Measurements from ENCODE around the gene RBM43.
"Not testable (repeated sequence)": the region's sequence is repeated elsewhere in the genome, so short reads cannot be mapped to it uniquely, and the experiment has no call there.

RBM43 gene

GRCh38 chr2:151299920-151300539 is 38.4 kb upstream of the RBM43 start:
- TF ChIP-seq, protein P1, sequence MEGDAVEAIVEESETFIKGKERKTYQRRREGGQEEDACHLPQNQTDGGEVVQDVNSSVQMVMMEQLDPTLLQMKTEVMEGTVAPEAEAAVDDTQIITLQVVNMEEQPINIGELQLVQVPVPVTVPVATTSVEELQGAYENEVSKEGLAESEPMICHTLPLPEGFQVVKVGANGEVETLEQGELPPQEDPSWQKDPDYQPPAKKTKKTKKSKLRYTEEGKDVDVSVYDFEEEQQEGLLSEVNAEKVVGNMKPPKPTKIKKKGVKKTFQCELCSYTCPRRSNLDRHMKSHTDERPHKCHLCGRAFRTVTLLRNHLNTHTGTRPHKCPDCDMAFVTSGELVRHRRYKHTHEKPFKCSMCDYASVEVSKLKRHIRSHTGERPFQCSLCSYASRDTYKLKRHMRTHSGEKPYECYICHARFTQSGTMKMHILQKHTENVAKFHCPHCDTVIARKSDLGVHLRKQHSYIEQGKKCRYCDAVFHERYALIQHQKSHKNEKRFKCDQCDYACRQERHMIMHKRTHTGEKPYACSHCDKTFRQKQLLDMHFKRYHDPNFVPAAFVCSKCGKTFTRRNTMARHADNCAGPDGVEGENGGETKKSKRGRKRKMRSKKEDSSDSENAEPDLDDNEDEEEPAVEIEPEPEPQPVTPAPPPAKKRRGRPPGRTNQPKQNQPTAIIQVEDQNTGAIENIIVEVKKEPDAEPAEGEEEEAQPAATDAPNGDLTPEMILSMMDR (conservative IDR thresholded peaks at IDR 0.05; ENCODE audit: low read depth): no peak
- POLR2A ChIA-PET (ENCODE audit: low non-redundant PET): no interaction called here
- H3K27ac ChIP-seq: no peak overlapping the region
- DNase-seq (ENCODE audit: low spot score): no peak
- CTCF ChIA-PET: no interaction called here

- no peak for DNase-seq (ENCODE audit: low spot score)
- ChIA-PET POLR2A (ENCODE audit: low non-redundant PET) (no interaction called here), CTCF (no interaction called here)
- TF ChIP-seq, protein P1 (conservative IDR thresholded peaks at IDR 0.05; ENCODE audit: low read depth): no peak
- no peak overlapping the region for H3K27ac ChIP-seq
Observed at GRCh38 chr2:151297882-151298281, 36.2 kb upstream of the RBM43 start.

- POLR2A ChIA-PET (ENCODE audit: low non-redundant PET); H3K27ac ChIP-seq; DNase-seq (ENCODE audit: low spot score); CTCF ChIA-PET: not testable (repeated sequence)
Observed at GRCh38 chr2:151295926-151296325, 34.3 kb upstream of the RBM43 start.

GRCh38 chr2:151292546-151292945 is 30.9 kb upstream of the RBM43 start:
- POLR2A ChIA-PET (ENCODE audit: low non-redundant PET): no interaction called here
- DNase-seq (ENCODE audit: low spot score): no peak
- TF ChIP-seq, protein P1 (conservative IDR thresholded peaks at IDR 0.05; ENCODE audit: low read depth): no peak
- CTCF ChIA-PET: interaction anchor here (0.6 kb wide), 3 partner anchors 18 to 54 kb away, joined by 3 read pairs; no protein-coding TSS in a partner anchor
- H3K27ac ChIP-seq: no peak overlapping the region

DNA sequence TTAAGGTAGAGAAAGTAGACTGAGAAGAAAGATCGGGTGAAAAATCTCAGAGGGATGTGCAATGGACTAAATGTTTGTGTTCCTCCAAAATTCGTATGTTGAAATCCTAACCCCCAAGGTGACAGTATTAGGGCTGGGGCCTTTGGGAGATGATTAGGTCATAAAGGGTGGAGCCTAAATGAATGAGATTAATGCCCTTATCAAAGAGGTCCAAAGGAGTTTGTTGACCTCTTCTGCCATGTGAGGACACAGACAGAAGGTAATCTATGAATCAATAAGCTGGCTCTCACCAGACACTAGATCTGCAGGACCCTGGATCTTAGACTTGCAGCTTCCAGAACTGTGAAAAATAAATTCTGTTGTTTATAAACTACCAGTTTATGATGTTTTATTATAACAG is 30.5 kb upstream of the RBM43 start:
- ChIA-PET CTCF (interaction anchor here (0.6 kb wide), 1 partner anchor 19 kb away, joined by 3 read pairs; no protein-coding TSS in a partner anchor), POLR2A (ENCODE audit: low non-redundant PET) (no interaction called here)
- TF ChIP-seq, protein P1 (conservative IDR thresholded peaks at IDR 0.05; ENCODE audit: low read depth): no peak
- no peak for DNase-seq (ENCODE audit: low spot score)
- H3K27ac ChIP-seq: no peak overlapping the region

GRCh38 chr2:151291224-151291623 is 29.6 kb upstream of the RBM43 start:
- no peak overlapping the region for H3K27ac ChIP-seq
- POLR2A ChIA-PET (ENCODE audit: low non-redundant PET): interaction anchor here (0.7 kb wide), 1 partner anchor 767 kb away, joined by 4 read pairs; no protein-coding TSS in a partner anchor
- TF ChIP-seq, protein P1 (conservative IDR thresholded peaks at IDR 0.05; ENCODE audit: low read depth): no peak
- no peak for DNase-seq (ENCODE audit: low spot score)
- CTCF ChIA-PET: no interaction called here

Data from RWPE1 (cell line).